Right lobe of liver (tissue), 4 donors: ENCODE measurements around the gene GJA3.

Experiments used
- CTCF ChIP-seq, 4 donors: fragments of 200-600 bp in 3 of 4; fragments of 450-650 bp in 1 of 4; IDR thresholded peaks; one replicate each; pipeline versions ENCODE4 v1.5.1 to v1.8.0; 2016 to 2022; ENCODE audit warnings: antibody characterized with exemption in 4 of 4, mild to moderate bottlenecking in 2 of 4
- POLR2A ChIP-seq: fragments of 450-650 bp; IDR thresholded peaks from one replicate; pipeline ENCODE4 v1.6.1; 2017; ENCODE audit warnings: antibody characterized with exemption, mild to moderate bottlenecking
- donor health status: DM: no; HTN: no; CAD: no.
- donor health status: DM: no; HTN: no; CAD: no.
- donor health status: DM: no; HTN: yes; CAD: no.

GRCh38 chr13:20175406-20175794 lies 14.5 kb upstream of the GJA3 start:
- TF ChIP-seq CTCF (IDR thresholded peaks at IDR 0.05) (no peak), POLR2A (no peak)
